GM18861 (cell line): Measurements from ENCODE around the gene GATM.
"Not testable (repeated sequence)": the region's sequence is repeated elsewhere in the genome, so short reads cannot be mapped to it uniquely, and the experiment has no call there.

ENCODE experiments used
- ATAC-seq: cut with Tn5 transposase; IDR thresholded peaks from one replicate; pipeline ENCODE4 v1.9.1; 2021; ENCODE audit not compliant: unreplicated experiment

Gene GATM

GRCh38 chr15:45389351-45389750 lies 11.0 kb upstream of the GATM start:
- no peak for ATAC-seq

GRCh38 chr15:45387380-45388007 lies 9.2 kb upstream of the GATM start:
- no peak for ATAC-seq

- ATAC-seq = no peak
These were observed 8.6 kb upstream of the GATM start for GRCh38 chr15:45386974-45387373.

- ATAC-seq = no peak
These were observed 8.1 kb upstream of the GATM start for GRCh38 chr15:45386420-45386819.

GRCh38 chr15:45385590-45385989 lies 7.2 kb upstream of the GATM start:
- no peak for ATAC-seq

GRCh38 chr15:45384700-45385099 lies 6.4 kb upstream of the GATM start:
- ATAC-seq = no peak

GRCh38 chr15:45378913-45379262 lies 544 bp upstream of the GATM start:
- ATAC-seq = no peak

GRCh38 chr15:45377609-45378148 lies 665 bp downstream of the GATM start:
- no peak for ATAC-seq

GRCh38 chr15:45376967-45377608 lies 1.3 kb downstream of the GATM start:
- ATAC-seq = no peak

- no peak for ATAC-seq
These were observed 1.9 kb downstream of the GATM start for GRCh38 chr15:45376300-45376928.

GRCh38 chr15:45375836-45376235 lies 2.5 kb downstream of the GATM start:
- ATAC-seq = no peak

- ATAC-seq = no peak
These were observed 4.4 kb downstream of the GATM start for GRCh38 chr15:45373976-45374375.

- ATAC-seq = no peak
These were observed 6.0 kb downstream of the GATM start for GRCh38 chr15:45372041-45372995.

- ATAC-seq = no peak
These were observed 6.8 kb downstream of the GATM start for GRCh38 chr15:45371546-45371945.

GRCh38 chr15:45370042-45370441 lies 8.3 kb downstream of the GATM start:
- ATAC-seq = not testable (repeated sequence)

- ATAC-seq = not testable (repeated sequence)
These were observed 11.1 kb downstream of the GATM start for GRCh38 chr15:45367222-45367621.

- ATAC-seq = no peak
These were observed 14.1 kb downstream of the GATM start for GRCh38 chr15:45364271-45364670.

- no peak for ATAC-seq
These were observed 14.5 kb downstream of the GATM start for GRCh38 chr15:45363801-45364200.

GRCh38 chr15:45363334-45363733 lies 15.0 kb downstream of the GATM start:
- ATAC-seq = no peak

GRCh38 chr15:45362419-45362818 lies 15.9 kb downstream of the GATM start:
- no peak for ATAC-seq

- no peak for ATAC-seq
These were observed 16.5 kb downstream of the GATM start for GRCh38 chr15:45361878-45362277.
